HG02763 (cell line): Measurements from ENCODE around the gene PDAP1.
"Not testable (repeated sequence)": the region's sequence is repeated elsewhere in the genome, so short reads cannot be mapped to it uniquely, and the experiment has no call there.

Experiments used
- ATAC-seq: cut with Tn5 transposase; IDR thresholded peaks from one replicate; pipeline ENCODE4 v1.9.1; 2021; ENCODE audit warnings: mild to moderate bottlenecking, moderate library complexity; ENCODE audit not compliant: unreplicated experiment

Gene PDAP1

DNA sequence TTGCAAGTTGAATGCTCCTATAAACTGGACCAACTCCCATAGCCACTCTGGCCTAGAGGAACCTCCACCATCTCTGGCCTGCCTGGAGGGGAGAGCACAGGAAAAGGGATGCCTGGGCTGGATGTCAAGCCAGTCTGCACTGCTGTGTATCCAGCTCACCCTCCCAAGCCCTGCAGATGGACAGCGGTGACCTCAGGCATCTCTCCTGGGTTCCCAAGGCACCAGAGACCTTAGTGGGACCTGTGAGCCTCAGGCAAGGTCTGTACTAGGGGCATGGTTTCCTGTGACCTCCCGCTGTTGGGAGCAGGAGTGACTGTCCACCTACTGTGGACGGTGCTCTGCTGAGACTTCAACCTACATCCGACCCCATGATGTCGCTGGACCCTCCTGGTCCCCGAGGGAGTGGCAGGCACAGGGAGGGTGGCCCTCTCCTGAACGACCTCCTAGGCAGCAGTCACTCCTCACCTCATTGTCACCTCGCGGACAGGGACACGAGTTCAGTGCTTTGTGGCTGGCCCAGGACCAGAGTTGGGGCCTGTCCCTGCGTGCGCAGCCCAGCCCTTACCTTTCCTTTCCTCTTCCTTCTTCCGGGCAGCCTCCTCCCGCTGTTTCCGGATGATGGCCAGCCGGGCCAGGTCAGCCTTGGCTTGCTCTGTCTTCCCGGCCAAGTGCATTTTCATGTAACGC is 11.0 kb downstream of the PDAP1 start:
- ATAC-seq, result no peak

- ATAC-seq, result no peak
Observed at GRCh38 chr7:99396418-99397296, 11.7 kb downstream of the PDAP1 start.

GRCh38 chr7:99395616-99396327 is 12.6 kb downstream of the PDAP1 start:
- ATAC-seq, result no peak

- ATAC-seq, result no peak
Observed at GRCh38 chr7:99394188-99394502, 14.3 kb downstream of the PDAP1 start.

DNA sequence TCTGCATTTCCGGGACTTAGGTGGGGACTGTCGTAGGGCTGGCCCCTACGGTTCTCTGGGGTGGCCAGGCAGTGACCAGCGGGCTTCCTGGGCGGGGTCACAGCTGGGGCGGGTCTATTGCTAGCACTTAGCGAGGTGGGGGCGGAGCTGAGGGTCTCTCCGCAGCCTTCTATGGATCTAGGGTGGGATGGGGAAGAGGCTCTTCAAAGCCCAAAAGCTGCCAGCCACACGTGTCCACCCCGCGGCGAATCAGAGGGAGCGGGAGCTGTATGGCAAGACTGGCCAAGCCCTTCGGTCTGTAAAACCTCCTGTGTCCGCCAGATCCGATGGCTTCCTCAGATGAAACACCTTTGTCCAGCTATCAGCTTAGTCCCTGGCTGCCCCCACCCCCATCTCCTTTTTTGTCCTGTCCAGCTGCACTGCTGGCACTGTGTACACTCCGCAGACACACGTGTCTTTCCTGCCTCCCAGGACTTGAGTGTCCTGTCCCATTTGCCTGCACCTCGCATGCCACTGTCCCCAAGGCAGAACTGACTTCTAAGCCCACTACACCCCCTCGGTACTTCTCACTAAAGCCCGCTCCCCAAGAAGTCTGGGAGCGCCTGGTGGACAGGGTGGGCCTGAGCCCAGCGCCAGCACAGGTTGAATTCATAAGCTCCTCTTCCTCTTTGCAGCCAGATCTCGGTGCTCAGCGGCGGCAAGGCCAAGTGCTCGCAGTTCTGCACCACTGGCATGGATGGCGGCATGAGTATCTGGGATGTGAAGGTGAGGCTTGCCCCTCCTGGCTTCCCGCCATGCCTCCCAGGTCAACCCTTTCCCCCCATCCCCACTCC is 14.8 kb downstream of the PDAP1 start:
- no peak for ATAC-seq

GRCh38 chr7:99392659-99393354 is 15.6 kb downstream of the PDAP1 start:
- ATAC-seq, result no peak

DNA sequence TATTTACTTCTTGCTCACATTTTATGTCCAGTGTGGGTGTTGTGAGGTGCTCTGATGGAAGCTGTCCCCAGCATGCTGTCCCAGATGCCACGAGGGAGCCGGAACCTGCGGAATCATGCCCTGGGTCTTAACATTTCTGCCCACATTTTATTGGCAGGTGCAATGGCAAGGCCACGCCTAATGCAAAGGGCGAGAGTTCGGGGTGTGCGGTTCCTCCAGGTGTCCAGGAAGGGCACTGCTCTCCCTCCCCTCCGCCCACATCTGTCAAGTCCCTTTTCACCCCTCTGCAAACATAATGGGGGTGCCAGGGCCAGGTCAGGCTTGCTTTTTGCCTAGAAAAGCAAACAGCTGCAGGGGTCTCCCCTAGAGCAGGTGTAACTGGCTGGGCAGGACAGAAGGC is 16.4 kb downstream of the PDAP1 start:
- ATAC-seq, result no peak

GRCh38 chr7:99390941-99391602 is 17.3 kb downstream of the PDAP1 start:
- ATAC-seq, result no peak

DNA sequence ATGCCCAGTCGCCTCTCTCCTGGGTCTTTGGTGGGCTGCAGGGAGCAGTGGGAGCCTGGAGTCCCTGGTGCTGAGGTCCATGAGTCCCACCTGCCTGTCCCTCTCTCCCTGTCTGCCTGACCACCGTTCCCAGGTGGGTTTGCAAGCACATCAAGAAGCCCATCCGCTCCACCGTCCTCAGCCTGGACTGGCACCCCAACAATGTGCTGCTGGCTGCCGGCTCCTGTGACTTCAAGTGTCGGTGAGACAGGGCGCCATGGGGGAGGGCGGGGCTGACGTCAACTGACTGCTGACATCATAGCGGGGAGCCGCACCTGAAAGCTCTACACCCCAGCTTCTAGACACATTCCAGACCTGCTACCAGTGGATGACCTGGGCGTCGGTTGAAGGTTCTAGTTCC is 18.6 kb downstream of the PDAP1 start:
- ATAC-seq, result no peak

- no peak for ATAC-seq
Observed at GRCh38 chr7:99387912-99388311, 20.5 kb downstream of the PDAP1 start.

DNA sequence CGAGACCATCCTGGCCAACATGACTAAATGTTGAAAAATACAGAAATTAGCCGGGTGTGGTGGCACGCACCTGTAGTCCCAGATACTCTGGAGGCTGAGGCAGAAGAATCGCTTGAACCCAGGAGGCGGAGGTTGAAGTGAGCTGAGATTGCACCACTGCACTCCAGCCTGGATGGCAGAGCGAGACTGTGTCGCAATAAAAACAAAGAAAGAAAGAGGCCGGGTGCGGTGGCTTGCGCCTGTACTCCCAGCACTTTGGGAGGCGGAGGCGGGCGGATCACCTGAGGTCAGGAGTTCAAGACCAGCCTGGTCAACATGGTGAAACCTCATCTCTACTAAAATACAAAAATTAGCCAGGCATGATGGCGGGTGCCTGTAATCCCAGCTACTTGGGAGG is 21.2 kb downstream of the PDAP1 start:
- not testable (repeated sequence) for ATAC-seq

- ATAC-seq, result no peak
Observed at GRCh38 chr7:99386584-99387238, 21.7 kb downstream of the PDAP1 start.

- no peak for ATAC-seq
Observed at GRCh38 chr7:99385564-99385963, 22.8 kb downstream of the PDAP1 start.

DNA sequence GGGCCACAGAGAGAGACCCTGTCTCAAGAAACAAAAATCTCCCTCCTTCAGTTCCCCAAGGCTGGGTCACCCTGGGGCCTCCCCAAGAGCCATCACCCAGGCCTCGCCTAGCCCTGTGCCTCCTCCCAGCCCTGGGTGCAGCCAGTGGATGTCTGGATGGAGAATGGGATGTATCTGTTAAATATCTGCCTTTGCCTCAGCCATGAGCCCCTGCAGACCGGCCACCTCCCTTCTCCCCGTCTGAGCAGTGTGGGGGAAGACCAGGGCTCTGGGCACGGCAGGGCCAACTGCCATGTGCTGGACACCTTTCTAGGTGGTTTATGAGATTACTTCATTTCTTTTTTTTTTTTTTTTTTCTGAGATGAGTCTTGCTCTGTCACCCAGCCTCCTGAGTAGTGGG is 23.9 kb downstream of the PDAP1 start:
- no peak for ATAC-seq

GRCh38 chr7:99383791-99384370 is 24.5 kb downstream of the PDAP1 start:
- no peak for ATAC-seq

- ATAC-seq, result no peak
Observed at GRCh38 chr7:99383203-99383602, 25.2 kb downstream of the PDAP1 start.

DNA sequence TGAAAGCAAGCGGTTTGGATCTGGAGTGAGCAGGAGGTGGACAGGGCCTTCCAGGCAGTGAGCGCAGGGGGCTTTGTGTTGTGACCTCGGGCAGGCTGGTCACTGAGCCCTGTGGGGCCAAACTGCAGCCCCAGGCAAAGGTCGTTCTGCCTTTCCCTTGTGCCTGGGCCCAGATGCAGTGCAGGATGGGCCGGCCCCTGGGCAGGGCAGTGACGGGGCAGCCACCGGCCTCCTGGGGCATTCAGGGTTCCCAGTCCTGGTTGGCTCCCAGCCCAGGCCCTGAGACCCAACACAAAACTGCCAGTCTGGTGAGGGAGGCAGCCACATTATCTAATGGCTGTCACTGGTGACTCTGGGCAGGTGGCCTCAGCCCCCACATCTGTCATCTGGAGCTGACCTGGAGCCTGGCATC is 26.7 kb downstream of the PDAP1 start:
- no peak for ATAC-seq

GRCh38 chr7:99380823-99381663 is 27.4 kb downstream of the PDAP1 start:
- peak; percentile 70 for ATAC-seq
